Activated CD4-positive, CD25-positive, alpha-beta regulatory T cell treated with anti-CD3 and anti-CD28 coated beads, Interleukin-2, amount 50 U/mL, for 72 hours (primary cell): ENCODE data around the gene SERPINH1.
A peak's percentile ranks its signal among the peaks of the same experiment; 100 is the strongest.
"Not testable (repeated sequence)": the region's sequence is repeated elsewhere in the genome, so short reads cannot be mapped to it uniquely, and the experiment has no call there.

Source experiments
- DNase-seq: peaks from one replicate; pipeline ENCODE4 v3.0.0; 2021

Gene SERPINH1

GRCh38 chr11:75578977-75579376 is 16.9 kb downstream of the SERPINH1 start:
- no peak for DNase-seq

- DNase-seq: no peak
Observed at GRCh38 chr11:75579841-75580240, 17.8 kb downstream of the SERPINH1 start.

GRCh38 chr11:75582506-75582894 is 20.4 kb downstream of the SERPINH1 start:
- no peak for DNase-seq

- peak; percentile 53 for DNase-seq
Observed at GRCh38 chr11:75582895-75583717, 21.1 kb downstream of the SERPINH1 start.

GRCh38 chr11:75583718-75584658 is 21.9 kb downstream of the SERPINH1 start:
- DNase-seq: no peak

GRCh38 chr11:75584659-75585292 is 22.7 kb downstream of the SERPINH1 start:
- not testable (repeated sequence) for DNase-seq

- no peak for DNase-seq
Observed at GRCh38 chr11:75585293-75585670, 23.2 kb downstream of the SERPINH1 start.

GRCh38 chr11:75586395-75586794 is 24.3 kb downstream of the SERPINH1 start:
- no peak for DNase-seq

- DNase-seq: no peak
Observed at GRCh38 chr11:75588051-75588481, 26.0 kb downstream of the SERPINH1 start.

GRCh38 chr11:75589051-75589450 is 27.0 kb downstream of the SERPINH1 start:
- no peak for DNase-seq

- no peak for DNase-seq
Observed at GRCh38 chr11:75589933-75590332, 27.9 kb downstream of the SERPINH1 start.

GRCh38 chr11:75591371-75591770 is 29.3 kb downstream of the SERPINH1 start:
- no peak for DNase-seq

GRCh38 chr11:75591966-75592365 is 29.9 kb downstream of the SERPINH1 start:
- no peak for DNase-seq

- DNase-seq: no peak
Observed at GRCh38 chr11:75592715-75593114, 30.7 kb downstream of the SERPINH1 start.

GRCh38 chr11:75593286-75593915 is 31.3 kb downstream of the SERPINH1 start:
- DNase-seq: no peak

GRCh38 chr11:75594211-75594610 is 32.2 kb downstream of the SERPINH1 start:
- no peak for DNase-seq

- DNase-seq: no peak
Observed at GRCh38 chr11:75595429-75595828, 33.4 kb downstream of the SERPINH1 start.

- DNase-seq: no peak
Observed at GRCh38 chr11:75596914-75597313, 34.9 kb downstream of the SERPINH1 start.

GRCh38 chr11:75597636-75598035 is 35.6 kb downstream of the SERPINH1 start:
- DNase-seq: no peak

- DNase-seq: no peak
Observed at GRCh38 chr11:75598264-75598663, 36.2 kb downstream of the SERPINH1 start.

- DNase-seq: no peak
Observed at GRCh38 chr11:75598900-75599299, 36.8 kb downstream of the SERPINH1 start.

- DNase-seq: no peak
Observed at GRCh38 chr11:75600356-75600755, 38.3 kb downstream of the SERPINH1 start.

- no peak for DNase-seq
Observed at GRCh38 chr11:75601494-75601893, 39.4 kb downstream of the SERPINH1 start.
